Tibial artery (tissue), 4 donors: ENCODE data around the gene SMIM20.
"Not testable (repeated sequence)": the region's sequence is repeated elsewhere in the genome, so short reads cannot be mapped to it uniquely, and the experiment has no call there.

ENCODE experiments used
- DNase-seq, 2 donors: peaks; one replicate each; pipeline ENCODE4 v3.0.0-alpha.2; 2019
- H3K27ac ChIP-seq, 2 donors: fragments of 200-600 bp; sonication (generic) in 1 of 2; 1 replicate in 1 of 2; 2 replicates in 1 of 2; pipeline ENCODE4 v1.5.1; 2018 to 2019; ENCODE audit warnings: mild to moderate bottlenecking in 1 of 2
- H3K27me3 ChIP-seq, 2 donors: fragments of 200-600 bp; sonication (generic) in 1 of 2; one replicate each; pipeline versions ENCODE4 v1.5.1 to v1.6.0; 2016 to 2019
- H3K36me3 ChIP-seq, 3 donors: fragments of 200-600 bp; sonication (generic) in 2 of 3; one replicate each; pipeline ENCODE4 v1.5.1; 2016 to 2019; ENCODE audit warnings: mild to moderate bottlenecking in 2 of 3
- H3K4me1 ChIP-seq, 4 donors: fragments of 200-600 bp; sonication (generic) in 2 of 4; 1 replicate in 3 of 4; 2 replicates in 1 of 4; pipeline ENCODE4 v1.5.1; 2016 to 2019
- H3K4me3 ChIP-seq, 2 donors: fragments of 200-600 bp; sonication (generic) in 1 of 2; 1 replicate in 1 of 2; 2 replicates in 1 of 2; pipeline ENCODE4 v1.5.1; 2018 to 2019; ENCODE audit warnings: mild to moderate bottlenecking in 2 of 2
- H3K9me3 ChIP-seq, 3 donors: fragments of 200-600 bp; sonication (generic) in 1 of 3; one replicate each; pipeline ENCODE4 v1.5.1; 2016 to 2019
- CTCF ChIP-seq, 2 experiments: fragments of 200-600 bp in 1 of 2; fragments of 450-650 bp in 1 of 2; IDR thresholded peaks; one replicate each; pipeline ENCODE4 v1.5.1; 2017 to 2019; ENCODE audit warnings: antibody characterized with exemption in 2 of 2, mild to moderate bottlenecking in 1 of 2, moderate library complexity in 1 of 2
- intact Hi-C: fragments of 100-400 bp; cut with DNase I; formaldehyde crosslinking; loops from one replicate; pipeline ENCODE4 v1.15.0; 2023; ENCODE audit warnings: low total_unique reads

The SMIM20 gene

GRCh38 chr4:25904748-25905082 is 9.3 kb upstream of the SMIM20 start:
- TF ChIP-seq CTCF (IDR thresholded peaks at IDR 0.05): no peak
- intact Hi-C loops: no loop called here
- Histone ChIP-seq H3K9me3 (no peaks in the 10 kb centered on the region), H3K4me3 (no peak overlapping the region), H3K27ac (no peak overlapping the region), H3K4me1 (no peaks in the 10 kb centered on the region), H3K27me3 (peaks cover 0 to 5% of the 10 kb centered on the region in 2 donors), H3K36me3 (no peaks in the 10 kb centered on the region)
- DNase-seq: no peak

GRCh38 chr4:25905371-25905770 is 8.6 kb upstream of the SMIM20 start:
- TF ChIP-seq CTCF (IDR thresholded peaks at IDR 0.05): no peak
- Histone ChIP-seq H3K9me3 (no peaks in the 10 kb centered on the region), H3K27me3 (peaks cover 0 to 5% of the 10 kb centered on the region in 2 donors)

GRCh38 chr4:25906113-25906512 is 7.9 kb upstream of the SMIM20 start:
- H3K4me1 ChIP-seq, intact Hi-C loops, H3K27ac ChIP-seq, H3K27me3 ChIP-seq, H3K4me3 ChIP-seq, DNase-seq, H3K9me3 ChIP-seq, H3K36me3 ChIP-seq: not testable (repeated sequence)

More at GRCh38 chr4:25905371-25905770, 8.6 kb upstream of the SMIM20 start:
- no peak for DNase-seq
- Histone ChIP-seq H3K36me3 (no peaks in the 10 kb centered on the region), H3K4me3 (no peak overlapping the region), H3K27ac (no peak overlapping the region), H3K4me1 (no peaks in the 10 kb centered on the region)
- intact Hi-C loops: no loop called here

- no peaks in the 10 kb centered on the region for H3K9me3 ChIP-seq
- no peak overlapping the region for H3K27ac ChIP-seq
- peaks cover 0 to 5% of the 10 kb centered on the region in 2 donors for H3K27me3 ChIP-seq
- H3K4me3 ChIP-seq: no peak overlapping the region
- no peak for TF ChIP-seq CTCF (IDR thresholded peaks at IDR 0.05)
- no peak for DNase-seq
- peaks cover 0 to 6% (median 3%) of the 10 kb centered on the region in 4 donors for H3K4me1 ChIP-seq
- intact Hi-C loops: no loop called here
- H3K36me3 ChIP-seq: no peaks in the 10 kb centered on the region
These were observed 5.5 kb upstream of the SMIM20 start for GRCh38 chr4:25908491-25908901.

- Histone ChIP-seq H3K4me3 (no peak overlapping the region), H3K9me3 (no peaks in the 10 kb centered on the region), H3K4me1 (peaks cover 0 to 19% (median 12%) of the 10 kb centered on the region in 4 donors), H3K27ac (no peak overlapping the region), H3K27me3 (peaks cover 0 to 5% of the 10 kb centered on the region in 2 donors), H3K36me3 (no peaks in the 10 kb centered on the region)
- intact Hi-C loops: loop anchor here (5.0 kb wide), 1 partner anchor 411 kb away; the partner anchor contains the start of gene RBPJ
- TF ChIP-seq CTCF (IDR thresholded peaks at IDR 0.05): no peak
- DNase-seq: no peak
These were observed 2.7 kb upstream of the SMIM20 start for GRCh38 chr4:25911356-25911755.

- Histone ChIP-seq H3K4me1 (peaks cover 0 to 19% (median 12%) of the 10 kb centered on the region in 4 donors), H3K27ac (peak overlapping the region; percentile 85 to 90), H3K27me3 (no peaks in the 10 kb centered on the region), H3K9me3 (no peaks in the 10 kb centered on the region), H3K4me3 (peak overlapping the region; percentile 71 to 90), H3K36me3 (no peaks in the 10 kb centered on the region)
- intact Hi-C loops: loop anchor here (5.0 kb wide), 1 partner anchor 409 kb away; the partner anchor contains the start of gene RBPJ
- DNase-seq: peak; percentile 27 to 68
- TF ChIP-seq CTCF (IDR thresholded peaks at IDR 0.05): no peak
These were observed 767 bp upstream of the SMIM20 start for GRCh38 chr4:25913056-25913850.
